ENCODE data around the gene ACTN1.
A peak's percentile ranks its signal among the peaks of the same experiment; 100 is the strongest.
"Not testable (repeated sequence)": the region's sequence is repeated elsewhere in the genome, so short reads cannot be mapped to it uniquely, and the experiment has no call there.

Gene ACTN1

GRCh38 chr14:68848253-68848652 is 130.8 kb downstream of the ACTN1 start:
- DNase-seq (ENCODE audit: extremely low spot score, insufficient read length, low read depth) (no peak), FAIRE-seq (no peak)

GRCh38 chr14:68847640-68848039 is 131.5 kb downstream of the ACTN1 start:
- not testable (repeated sequence) for FAIRE-seq; DNase-seq (ENCODE audit: extremely low spot score, insufficient read length, low read depth)

GRCh38 chr14:68846466-68846865 is 132.6 kb downstream of the ACTN1 start:
- FAIRE-seq = no peak
- no peak for DNase-seq (ENCODE audit: extremely low spot score, insufficient read length, low read depth)

- no peak for FAIRE-seq
Measured at GRCh38 chr14:68844210-68844545, 134.9 kb downstream of the ACTN1 start.

GRCh38 chr14:68843471-68844209 is 135.5 kb downstream of the ACTN1 start:
- peak; percentile 54 for DNase-seq (ENCODE audit: extremely low spot score, insufficient read length, low read depth)
- peak; percentile 85 for FAIRE-seq

More at GRCh38 chr14:68844210-68844545, 134.9 kb downstream of the ACTN1 start:
- no peak for DNase-seq (ENCODE audit: extremely low spot score, insufficient read length, low read depth)

- FAIRE-seq = no peak
- DNase-seq (ENCODE audit: extremely low spot score, insufficient read length, low read depth) = no peak
Measured at GRCh38 chr14:68842298-68842697, 136.8 kb downstream of the ACTN1 start.

GRCh38 chr14:68841016-68841809 is 137.9 kb downstream of the ACTN1 start:
- DNase-seq (ENCODE audit: extremely low spot score, insufficient read length, low read depth) (no peak), FAIRE-seq (no peak)

- FAIRE-seq (peak; percentile 74), DNase-seq (ENCODE audit: extremely low spot score, insufficient read length, low read depth) (no peak)
Measured at GRCh38 chr14:68840454-68840853, 138.6 kb downstream of the ACTN1 start.

GRCh38 chr14:68836082-68836481 is 143.0 kb downstream of the ACTN1 start:
- no peak for FAIRE-seq
- DNase-seq (ENCODE audit: extremely low spot score, insufficient read length, low read depth) = no peak

GRCh38 chr14:68834816-68835215 is 144.3 kb downstream of the ACTN1 start:
- FAIRE-seq = no peak
- no peak for DNase-seq (ENCODE audit: extremely low spot score, insufficient read length, low read depth)

- no peak for FAIRE-seq
Measured at GRCh38 chr14:68828698-68829097, 150.4 kb downstream of the ACTN1 start.

GRCh38 chr14:68825729-68826128 is 153.4 kb downstream of the ACTN1 start:
- DNase-seq (ENCODE audit: extremely low spot score, insufficient read length, low read depth) (no peak), FAIRE-seq (no peak)

More at GRCh38 chr14:68828698-68829097, 150.4 kb downstream of the ACTN1 start:
- no peak for DNase-seq (ENCODE audit: extremely low spot score, insufficient read length, low read depth)

- FAIRE-seq = peak; percentile 65
- no peak for DNase-seq (ENCODE audit: extremely low spot score, insufficient read length, low read depth)
Measured at GRCh38 chr14:68824517-68825347, 154.4 kb downstream of the ACTN1 start.

- no peak for FAIRE-seq
- DNase-seq (ENCODE audit: extremely low spot score, insufficient read length, low read depth) = no peak
Measured at GRCh38 chr14:68824207-68824516, 154.9 kb downstream of the ACTN1 start.

All from GM18507 (cell line).